ENCODE measurements around the gene SLC26A11.

Gene SLC26A11

GRCh38 chr17:80220054-80220735 is at the start of gene SLC26A11, which contains the start of gene SGSH:
Gene SLC26A11, plus strand, starts transcription at chr17:80220427. Its CDS starts 1,134 bp downstream, at chr17:80221561.
Gene SGSH, minus strand, starts transcription at chr17:80220333. Its CDS starts 20 bp downstream, at chr17:80220313.
- DNase-seq (ENCODE audit: low read depth), result peak; percentile 86

GRCh38 chr17:80171681-80172080 is 48.5 kb upstream of the SLC26A11 start:
- no peak for DNase-seq (ENCODE audit: low read depth)

GRCh38 chr17:80173126-80173525 is 47.1 kb upstream of the SLC26A11 start:
- DNase-seq (ENCODE audit: low read depth), result no peak

- no peak for DNase-seq (ENCODE audit: low read depth)
These were observed 46.3 kb upstream of the SLC26A11 start for GRCh38 chr17:80173916-80174315.

- no peak for DNase-seq (ENCODE audit: low read depth)
These were observed 43.5 kb upstream of the SLC26A11 start for GRCh38 chr17:80176757-80177156.

- no peak for DNase-seq (ENCODE audit: low read depth)
These were observed 42.1 kb upstream of the SLC26A11 start for GRCh38 chr17:80177986-80178595.

- DNase-seq (ENCODE audit: low read depth), result no peak
These were observed 40.0 kb upstream of the SLC26A11 start for GRCh38 chr17:80180192-80180591.

GRCh38 chr17:80181431-80181830 is 38.8 kb upstream of the SLC26A11 start:
- DNase-seq (ENCODE audit: low read depth), result no peak

GRCh38 chr17:80182118-80182844 is 37.9 kb upstream of the SLC26A11 start:
- DNase-seq (ENCODE audit: low read depth), result no peak

GRCh38 chr17:80182845-80183223 is 37.4 kb upstream of the SLC26A11 start:
- DNase-seq (ENCODE audit: low read depth), result no peak

- DNase-seq (ENCODE audit: low read depth), result no peak
These were observed 36.4 kb upstream of the SLC26A11 start for GRCh38 chr17:80183581-80184422.

GRCh38 chr17:80184423-80184714 is 35.9 kb upstream of the SLC26A11 start:
- DNase-seq (ENCODE audit: low read depth), result no peak

GRCh38 chr17:80185968-80186367 is 34.3 kb upstream of the SLC26A11 start:
- DNase-seq (ENCODE audit: low read depth), result no peak

GRCh38 chr17:80187090-80187489 is 33.1 kb upstream of the SLC26A11 start:
- DNase-seq (ENCODE audit: low read depth), result peak; percentile 14

- DNase-seq (ENCODE audit: low read depth), result no peak
These were observed 32.7 kb upstream of the SLC26A11 start for GRCh38 chr17:80187515-80187941.

GRCh38 chr17:80189611-80190010 is 30.6 kb upstream of the SLC26A11 start:
- DNase-seq (ENCODE audit: low read depth), result no peak

GRCh38 chr17:80190716-80191115 is 29.5 kb upstream of the SLC26A11 start:
- no peak for DNase-seq (ENCODE audit: low read depth)

GRCh38 chr17:80191192-80191591 is 29.0 kb upstream of the SLC26A11 start:
- no peak for DNase-seq (ENCODE audit: low read depth)

GRCh38 chr17:80191865-80192661 is 28.2 kb upstream of the SLC26A11 start:
- no peak for DNase-seq (ENCODE audit: low read depth)

GRCh38 chr17:80195141-80195540 is 25.1 kb upstream of the SLC26A11 start:
- DNase-seq (ENCODE audit: low read depth), result no peak

Data from ELR (cell line).